ENCODE data around the gene MEIS2.

MEIS2 gene

GRCh38 chr15:36958606-36959005 lies 141.7 kb downstream of the MEIS2 start:
- DNase-seq = no peak

GRCh38 chr15:36954486-36954885 lies 145.9 kb downstream of the MEIS2 start:
- DNase-seq = no peak

GRCh38 chr15:36953346-36953745 lies 147.0 kb downstream of the MEIS2 start:
- no peak for DNase-seq

- DNase-seq = no peak
Measured at GRCh38 chr15:36951731-36952247, 148.6 kb downstream of the MEIS2 start.

DNA sequence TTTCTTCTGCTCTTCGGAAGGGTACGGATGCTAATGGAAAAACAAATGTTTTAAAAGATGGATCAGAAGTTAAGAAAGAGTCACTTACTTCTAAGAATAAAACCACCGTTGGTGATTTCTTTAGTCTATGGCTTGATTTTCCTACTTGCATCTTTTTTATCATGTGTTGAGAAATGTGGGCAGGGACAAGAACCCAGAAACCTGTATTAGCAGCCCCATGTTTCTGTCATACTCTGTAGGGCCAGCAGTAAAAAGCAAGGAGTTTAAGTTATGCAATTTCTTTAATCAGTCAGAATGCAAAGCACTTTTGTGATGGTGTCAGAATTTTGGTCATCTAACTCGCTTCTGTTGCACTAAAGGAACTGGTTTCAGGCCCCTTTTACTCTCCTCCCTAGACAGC lies 150.0 kb downstream of the MEIS2 start:
- no peak for DNase-seq

GRCh38 chr15:36948982-36949381 lies 151.4 kb downstream of the MEIS2 start:
- no peak for DNase-seq

DNA sequence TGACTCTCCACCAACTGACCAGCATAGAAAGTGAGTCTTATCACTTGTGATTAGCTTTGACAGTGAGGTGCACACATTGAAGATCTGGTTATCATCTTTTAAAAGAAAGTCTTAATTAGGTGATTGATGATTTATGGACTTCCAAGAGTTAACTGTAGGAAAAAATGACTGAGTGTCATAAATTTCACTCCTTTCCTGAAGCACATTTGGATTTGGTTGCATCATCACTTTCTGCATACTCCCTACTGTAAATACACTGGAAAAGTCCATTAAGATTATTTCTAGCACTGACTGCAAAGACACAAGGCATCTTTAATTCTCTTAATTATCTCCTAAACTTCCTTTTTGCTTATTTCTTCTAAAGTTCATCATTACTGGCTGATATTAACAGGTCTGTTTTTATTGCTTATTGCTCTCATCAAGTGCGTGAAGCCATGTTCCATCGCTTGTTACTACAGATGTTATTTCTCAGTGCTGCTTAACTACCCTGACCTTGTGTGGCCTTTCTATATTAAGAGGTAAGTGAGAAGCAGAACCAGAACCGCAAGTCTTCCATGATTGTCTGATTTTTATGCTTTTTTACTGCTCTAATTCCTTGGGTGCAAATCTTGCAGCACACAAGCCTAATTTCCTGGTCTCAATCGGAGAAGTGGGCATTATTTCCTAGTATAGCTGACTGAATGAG lies 153.2 kb downstream of the MEIS2 start:
- DNase-seq = no peak

DNA sequence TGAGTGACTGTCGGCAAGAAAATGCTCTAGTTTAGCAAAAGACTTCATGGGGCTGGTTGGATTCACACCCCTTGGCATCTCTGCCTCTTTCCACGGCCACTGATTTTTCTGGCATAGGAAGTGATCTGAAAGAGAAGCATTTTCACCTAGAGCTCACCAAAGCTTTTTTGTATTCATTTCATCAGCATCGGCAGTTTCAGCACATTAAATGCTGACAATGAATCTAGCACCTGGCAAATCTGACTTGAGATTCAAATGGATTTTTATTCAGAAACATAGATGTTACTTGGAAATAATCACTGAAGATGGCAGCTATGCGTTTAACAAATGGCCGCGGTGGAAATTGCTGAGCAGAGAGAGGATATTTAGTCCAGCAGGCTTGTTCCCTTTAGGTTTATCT lies 155.9 kb downstream of the MEIS2 start:
- DNase-seq = no peak

- no peak for DNase-seq
Measured at GRCh38 chr15:36943508-36944361, 156.6 kb downstream of the MEIS2 start.

- no peak for DNase-seq
Measured at GRCh38 chr15:36942248-36942827, 158.0 kb downstream of the MEIS2 start.

DNA sequence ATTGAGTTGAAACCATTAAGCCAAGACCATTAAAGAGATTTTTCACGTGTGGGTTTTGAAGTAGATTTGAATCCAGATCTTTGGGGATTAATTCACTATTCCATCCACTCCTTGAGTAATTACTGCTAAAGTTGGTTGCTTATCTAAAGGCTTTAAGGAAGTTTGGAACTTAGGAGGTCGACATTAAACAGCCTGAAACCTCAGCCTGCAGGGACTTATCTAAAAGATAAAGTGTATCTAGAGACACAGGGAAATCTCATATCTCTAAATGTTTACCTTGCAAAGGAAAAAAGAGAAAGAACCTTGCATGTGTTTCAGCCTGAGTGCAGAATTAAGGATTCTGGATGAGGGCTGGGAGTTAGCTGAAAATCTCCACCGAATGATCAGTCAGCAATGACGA lies 158.6 kb downstream of the MEIS2 start:
- no peak for DNase-seq

GRCh38 chr15:36940636-36941260 lies 159.6 kb downstream of the MEIS2 start:
- no peak for DNase-seq

DNA sequence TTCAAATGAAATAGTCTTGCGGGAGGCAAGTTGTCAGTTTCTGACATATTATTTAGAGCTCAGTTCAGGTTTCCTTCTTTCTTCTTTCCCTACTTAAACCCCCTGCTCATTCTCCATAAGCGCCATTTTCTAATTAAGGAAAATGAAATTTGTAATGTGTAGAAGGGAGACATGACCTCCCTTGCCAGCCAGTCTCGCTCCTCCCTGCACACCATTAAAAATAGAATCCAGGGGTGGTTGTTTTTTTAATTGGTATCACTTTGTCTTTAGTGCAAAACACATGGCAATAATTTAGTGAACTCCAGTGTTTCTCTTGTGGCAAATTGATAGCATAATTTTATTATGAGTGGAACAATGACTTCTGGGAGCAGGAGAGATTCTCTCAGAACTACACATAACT lies 160.1 kb downstream of the MEIS2 start:
- no peak for DNase-seq

DNA sequence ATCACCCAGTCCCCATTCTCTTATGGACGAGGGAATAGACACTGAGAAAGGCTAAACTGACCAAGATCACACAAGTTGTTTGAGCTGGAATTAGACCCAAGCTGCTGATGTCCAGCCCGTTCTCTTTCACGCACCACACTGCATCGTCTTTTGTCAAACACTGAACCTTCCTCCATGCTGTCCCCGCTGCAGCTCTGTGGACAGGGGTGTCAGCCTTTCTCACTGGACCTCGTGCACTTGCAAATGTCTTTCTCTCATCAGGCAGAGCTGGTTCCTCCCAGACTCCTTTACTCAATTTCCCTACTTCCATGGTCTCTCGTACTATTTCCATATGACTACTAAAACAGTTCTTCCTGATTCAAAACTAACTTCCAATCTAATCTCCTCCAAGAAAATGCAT lies 161.6 kb downstream of the MEIS2 start:
- no peak for DNase-seq

- no peak for DNase-seq
Measured at GRCh38 chr15:36938131-36938530, 162.2 kb downstream of the MEIS2 start.

DNA sequence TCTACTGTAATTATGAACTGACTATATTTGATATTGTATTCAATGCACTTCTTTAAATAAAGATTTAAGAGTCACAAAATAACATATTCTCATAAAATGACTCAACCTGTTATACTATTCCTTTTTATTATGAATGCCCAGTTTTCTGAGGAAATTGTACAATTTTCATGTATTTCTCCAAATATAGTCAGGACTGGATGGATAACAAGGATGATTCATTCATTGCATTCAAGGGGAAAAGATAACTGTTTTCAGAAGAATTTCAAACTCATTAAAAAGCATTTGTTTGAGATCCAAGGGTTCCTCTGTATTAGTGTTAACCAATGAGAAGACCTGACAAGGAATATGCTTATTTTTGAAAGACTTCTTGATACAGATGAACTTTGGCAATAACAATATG lies 163.7 kb downstream of the MEIS2 start:
- no peak for DNase-seq

DNA sequence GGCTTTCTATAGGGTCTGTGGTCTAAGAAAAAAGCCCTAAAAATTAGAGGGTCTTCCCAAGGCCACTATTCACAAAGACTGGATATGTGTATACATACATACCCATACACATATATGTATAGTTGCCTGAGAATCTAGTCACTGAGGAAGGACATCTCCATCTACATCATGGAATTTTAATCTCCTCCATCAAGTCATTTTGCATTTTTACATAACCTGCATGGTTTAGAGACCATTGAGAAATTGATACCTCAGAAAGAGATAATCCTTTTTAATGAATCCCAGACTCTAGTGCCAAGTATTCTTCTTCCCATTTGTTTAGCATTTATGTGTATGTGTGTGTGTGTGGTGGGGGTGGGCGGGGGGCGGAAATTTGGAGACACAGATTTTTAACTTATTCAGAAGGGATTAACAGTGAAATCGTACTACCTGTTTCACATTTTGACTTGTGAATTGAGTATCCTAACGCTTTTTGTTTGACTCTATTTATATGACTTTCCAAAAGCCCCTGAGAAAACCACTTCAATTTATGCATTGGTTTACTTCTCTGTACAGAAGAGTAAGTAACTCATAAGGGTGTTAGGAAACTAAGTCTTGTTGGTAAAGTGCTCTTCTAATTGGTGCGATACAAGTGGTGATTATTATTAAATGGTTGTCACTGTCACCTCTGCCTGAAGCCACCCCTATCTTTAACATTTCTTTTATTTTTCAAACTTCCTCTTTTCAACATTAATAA lies 166.9 kb downstream of the MEIS2 start:
- DNase-seq = no peak

DNA sequence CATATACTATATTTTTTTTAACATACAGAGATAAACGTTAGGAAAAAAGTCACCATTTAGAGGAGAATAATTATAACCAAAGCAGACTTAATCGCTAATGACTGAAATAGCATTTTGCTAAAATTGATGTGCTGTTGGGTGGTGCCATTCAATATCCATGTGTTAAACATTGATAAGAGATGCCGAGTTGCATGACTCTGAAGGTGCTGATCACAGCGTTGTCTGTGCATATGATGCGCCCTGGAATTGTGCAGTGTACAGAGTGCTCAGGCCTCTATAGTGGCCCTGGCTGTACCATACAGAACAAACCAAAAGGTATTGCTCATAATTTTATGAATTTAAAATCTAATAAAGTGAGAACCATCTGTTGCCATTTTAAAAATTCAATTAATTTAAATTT lies 168.3 kb downstream of the MEIS2 start:
- DNase-seq = no peak

DNA sequence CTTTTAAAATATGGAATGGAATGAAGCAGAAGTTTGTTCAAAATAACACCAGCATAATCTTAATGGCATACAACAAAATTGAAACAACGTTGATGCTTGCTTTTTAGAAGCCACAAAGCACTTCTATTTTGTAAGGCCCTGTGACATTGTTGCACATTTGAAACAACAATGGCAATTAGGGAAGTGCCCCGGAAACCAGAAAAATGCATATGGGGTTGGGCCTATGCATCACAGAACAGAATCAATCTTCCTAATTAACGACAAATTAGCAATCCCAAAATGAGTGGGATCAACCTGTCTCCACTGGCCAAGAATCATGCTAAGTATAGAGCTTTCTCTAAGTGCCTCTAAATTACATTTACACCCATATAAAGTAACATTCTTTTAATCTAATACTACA lies 168.9 kb downstream of the MEIS2 start:
- DNase-seq = no peak

DNA sequence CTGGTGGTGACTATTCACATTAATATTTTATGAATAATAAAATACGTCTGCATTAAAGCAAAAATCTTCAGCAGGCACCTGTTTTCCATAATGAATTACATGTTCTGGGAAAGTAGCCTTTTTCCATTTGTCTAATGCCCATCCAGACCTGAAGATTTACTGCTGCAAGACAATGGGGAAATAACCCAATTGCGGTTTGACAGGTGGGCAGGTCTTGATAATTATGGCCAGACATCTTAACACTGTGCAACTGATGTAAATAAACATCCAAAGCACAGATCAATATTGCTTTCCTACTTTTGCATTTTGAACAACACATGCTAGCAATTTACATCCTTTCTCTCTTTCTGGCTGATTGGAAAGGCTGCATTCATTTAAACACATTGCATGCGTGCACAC lies 173.9 kb downstream of the MEIS2 start:
- no peak for DNase-seq

- DNase-seq = no peak
Measured at GRCh38 chr15:36925653-36926426, 174.5 kb downstream of the MEIS2 start.

DNA sequence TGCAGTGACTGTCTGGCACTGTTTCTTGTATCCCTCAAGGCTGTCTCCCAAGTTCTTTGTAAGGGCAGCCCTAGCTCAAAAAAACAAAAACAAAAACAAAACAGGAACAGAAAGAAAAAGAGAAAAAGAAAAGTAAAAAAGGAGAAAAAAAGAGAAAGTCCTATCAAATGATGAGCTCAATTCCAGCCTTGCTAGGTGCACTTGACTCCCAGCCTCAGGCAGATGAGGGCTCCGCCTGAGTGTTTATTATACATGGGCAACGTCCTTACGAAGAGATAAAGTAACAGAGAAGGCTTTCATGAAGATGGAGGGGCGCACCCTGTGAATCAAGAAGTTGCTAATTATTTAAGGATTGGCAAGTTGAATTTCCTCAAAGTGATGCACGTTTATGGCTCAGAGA lies 175.3 kb downstream of the MEIS2 start:
- no peak for DNase-seq
